GM12878 (cell line): ENCODE measurements around the gene RAB28. TPM values are rescaled to one million over a fixed set of nuclear protein-coding genes. Genes with fewer than 3 reads are reported as not detected.

ENCODE experiments used
- ATAC-seq: fragments of 200-7000 bp; cut with Tn5 transposase; 3 replicates; pipeline ENCODE4 v1.9.1; 2020; ENCODE audit warnings: mild to moderate bottlenecking, moderate library complexity
- BruUV-seq: library from RNA; stranded (reverse); fragments of 400-500 nt; replicated peaks from 2 replicates; lab custom pipeline; 2021; lab: Mats Ljungman, UMichigan
- CTCF ChIA-PET: fragments of 300-600 bp; sonication (Branson Sonifier 250); formaldehyde crosslinking; extraction: SDS; loops from one replicate; lab custom pipeline; 2021; ENCODE audit warnings: inconsistent platforms; lab: Yijun Ruan, JAX
- POLR2A ChIA-PET: fragments of 350-600 bp; formaldehyde crosslinking; extraction: SDS; loops from one replicate; lab custom pipeline; 2021; ENCODE audit warnings: inconsistent platforms; lab: Charles Lee
- RAD21 ChIA-PET: fragments of 300-600 bp; sonication (Branson Sonifier 250); formaldehyde crosslinking; loops from one replicate; lab custom pipeline; 2023; ENCODE audit warnings: antibody characterized with exemption; ENCODE audit not compliant: unreplicated experiment; lab: Charles Lee
- SMC1A ChIA-PET: fragments of 300-600 bp; sonication (Branson Sonifier 250); formaldehyde crosslinking; loops from one replicate; lab custom pipeline; 2023; ENCODE audit not compliant: unreplicated experiment, uncharacterized antibody; lab: Charles Lee
- DNase-seq: peaks from one replicate; pipeline ENCODE4 v3.0.0-alpha.2; 2011; ENCODE audit warnings: low read depth, low spot score
- FAIRE-seq: peaks from 3 replicates; lab custom pipeline; 2011; peaks lifted over from hg19 to GRCh38; lab: Jason Lieb, UNC
- H2AFZ ChIP-seq: 2 replicates; pipeline ENCODE4 v1.6.0; 2011; ENCODE audit warnings: low read depth, low read length, control low read depth; ENCODE audit not compliant: control insufficient read depth
- H3K27ac ChIP-seq: 2 replicates; pipeline ENCODE4 v1.5.1; 2011; ENCODE audit warnings: control low read depth; ENCODE audit not compliant: control insufficient read depth, insufficient read depth
- H3K27me3 ChIP-seq, 2 experiments: replicated peaks in 1 of 2; 2 replicates each; pipeline versions ENCODE4 v1.6.0 to v1.6.1; 2011; ENCODE audit warnings: low read length in 1 of 2; ENCODE audit not compliant: control insufficient read depth in 2 of 2, insufficient read depth in 2 of 2
- H3K36me3 ChIP-seq, 2 experiments: 2 replicates each; pipeline ENCODE4 v1.5.1; 2011; ENCODE audit warnings: low read length in 1 of 2; ENCODE audit not compliant: control insufficient read depth in 2 of 2, insufficient read depth in 2 of 2
- H3K4me1 ChIP-seq: 2 replicates; pipeline ENCODE4 v1.6.1; 2011; ENCODE audit warnings: mild to moderate bottlenecking, low read length, moderate library complexity, mixed read lengths; ENCODE audit not compliant: control insufficient read depth, insufficient read depth
- H3K4me2 ChIP-seq: 2 replicates; pipeline ENCODE4 v1.6.0; 2011; ENCODE audit warnings: control low read depth; ENCODE audit not compliant: control insufficient read depth, insufficient read depth
- H3K4me3 ChIP-seq: fragments of 200-600 bp; sonication (generic); 2 replicates; pipeline ENCODE4 v1.5.1; 2016
- H3K79me2 ChIP-seq: 2 replicates; pipeline ENCODE4 v1.6.0; 2011; ENCODE audit warnings: low read length; ENCODE audit not compliant: control insufficient read depth, insufficient read depth
- H3K9ac ChIP-seq: 2 replicates; pipeline ENCODE4 v1.8.0; 2011; ENCODE audit warnings: low read length, control low read depth, mixed read lengths; ENCODE audit not compliant: control insufficient read depth, insufficient read depth
- H3K9me3 ChIP-seq: replicated peaks from 3 replicates; pipeline ENCODE4 v1.5.1; 2011; ENCODE audit warnings: mild to moderate bottlenecking, low read length; ENCODE audit not compliant: control insufficient read depth, insufficient read depth
- H4K20me1 ChIP-seq: 2 replicates; pipeline ENCODE4 v1.6.0; 2011; ENCODE audit not compliant: control insufficient read depth, insufficient read depth
- CREB1 ChIP-seq: IDR thresholded peaks from 2 replicates; pipeline ENCODE4 v1.6.1; 2012; ENCODE audit warnings: low read depth, mild to moderate bottlenecking, inconsistent platforms
- EZH2 ChIP-seq: IDR thresholded peaks from 2 replicates; pipeline ENCODE4 v1.6.1; 2012; ENCODE audit warnings: low read depth, mild to moderate bottlenecking, control low read depth, inconsistent platforms, low read length, borderline replicate concordance; ENCODE audit not compliant: control insufficient read depth
- IRF5 ChIP-seq: fragments of 450-650 bp; IDR thresholded peaks from 2 replicates; pipeline ENCODE4 v1.6.1; 2017; ENCODE audit warnings: borderline replicate concordance
- KLF5 ChIP-seq: fragments of 450-650 bp; IDR thresholded peaks from 2 replicates; pipeline ENCODE4 v1.6.1; 2014; ENCODE audit warnings: mild to moderate bottlenecking; ENCODE audit not compliant: partially characterized antibody
- POLR2AphosphoS5 ChIP-seq: IDR thresholded peaks from 2 replicates; pipeline ENCODE4 v1.6.1; 2011; ENCODE audit warnings: mild to moderate bottlenecking, low read length, inconsistent platforms
- SIX5 ChIP-seq: IDR thresholded peaks from 2 replicates; pipeline ENCODE4 v1.6.1; 2011; ENCODE audit warnings: mild to moderate bottlenecking, low read depth, low read length, moderate library complexity; ENCODE audit not compliant: severe bottlenecking
- SMC3 ChIP-seq: IDR thresholded peaks from 2 replicates; pipeline ENCODE4 v1.6.1; 2011; ENCODE audit warnings: low read length, improper control_type of control experiment, borderline replicate concordance
- YY1 ChIP-seq: IDR thresholded peaks from 2 replicates; pipeline ENCODE4 v1.6.1; 2011; ENCODE audit warnings: low read depth, mild to moderate bottlenecking, low read length
- ZBTB11 ChIP-seq: fragments of 450-650 bp; formaldehyde crosslinking; IDR thresholded peaks from 2 replicates; pipeline ENCODE4 v1.5.0; 2022; ENCODE audit warnings: mild to moderate bottlenecking, missing genetic modification characterization
- ZBTB40 ChIP-seq: fragments of 450-650 bp; IDR thresholded peaks from 2 replicates; pipeline ENCODE4 v1.6.1; 2016; ENCODE audit warnings: mild to moderate bottlenecking, moderate library complexity, borderline replicate concordance
- WGBS: methylation state at CpG from one replicate; pipeline ENCODE4 v1.1.6; 2016; ENCODE audit warnings: low lambda C conversion rate; ENCODE audit not compliant: insufficient replicate concordance, insufficient coverage; ENCODE audit errors: missing lambda C conversion rate; 5-methylcytosine and 5-hydroxymethylcytosine counted together
- in situ Hi-C: fragments of 300-500 bp; cut with MboI; formaldehyde crosslinking; loops from 9 replicates; pipeline ENCODE4 v1.14.3; 2018; ENCODE audit warnings: mixed read lengths
- intact Hi-C: fragments of 100-400 bp; cut with micrococcal nuclease; formaldehyde crosslinking; loops from one replicate; pipeline ENCODE4 v1.14.2; 2022; ENCODE audit not compliant: unreplicated experiment
- polyA plus RNA-seq, 11 experiments: library from polyadenylated mRNA; depleted of rRNA in 4 of 11; unstranded in 6 of 11; stranded (reverse) in 5 of 11; fragments of >200 nt; fragmentation: Nextera tagmentation in 4 of 11; fragmentation: Illumina TruSeq in 1 of 11; extraction: Ambion mirVana in 4 of 11; extraction: Trizol in 1 of 11; gene quantifications; 1 replicate in 1 of 11; 2 replicates in 10 of 11; pipeline versions ENCODE4 v1.2.1 to v1.2.3, GENCODE V29; 2011 to 2016; ENCODE audit warnings: inconsistent platforms in 2 of 11, missing spikeins in 2 of 11, low read depth in 1 of 11
- total RNA-seq, 4 experiments: library from RNA; depleted of rRNA in 3 of 4; stranded (reverse); fragments of >200 nt in 3 of 4; fragmentation: Illumina TruSeq in 1 of 4; extraction: Trizol in 1 of 4; gene quantifications; 2 replicates each; pipeline versions ENCODE4 v1.2.1 to v1.2.3, GENCODE V29; 2013 to 2021

Gene RAB28
- total and polyA plus RNA-seq, 10 of the 15 experiments (the other 5 are each of a cell fraction or from before 2014, with no cell fraction given) = 5.8 to 29.3 (median 16.9) TPM

- SMC1A ChIA-PET = interaction anchor here (0.8 kb wide), 1 partner anchor 12 kb away, joined by 3 read pairs; no protein-coding TSS in a partner anchor
- no peaks in the 10 kb centered on the region for H3K27me3 ChIP-seq
- in situ Hi-C loops = no loop called here
- no peaks in the 10 kb centered on the region for H4K20me1 ChIP-seq
- H2AFZ ChIP-seq = no peak overlapping the region
- intact Hi-C loops = loop anchor here (5.0 kb wide), 1 partner anchor 101 kb away; no protein-coding TSS in a partner anchor
- POLR2A ChIA-PET = no interaction called here
- FAIRE-seq (no peak), ATAC-seq (no peak), DNase-seq (no peak)
- H3K4me3 ChIP-seq = no peak overlapping the region
- RAD21 ChIA-PET = no interaction called here
- BruUV-seq = no TSS peak
- no peak overlapping the region for H3K9ac ChIP-seq
- no peaks in the 10 kb centered on the region for H3K4me1 ChIP-seq
- no peak overlapping the region for H3K4me2 ChIP-seq
- 100% methylated on average over 1 of the region's 1 CpG for WGBS
- H3K9me3 ChIP-seq = no peaks in the 10 kb centered on the region
- H3K79me2 ChIP-seq = peaks cover 14% of the 10 kb centered on the region
- no peak overlapping the region for H3K27ac ChIP-seq
- CTCF ChIA-PET = interaction anchor here (0.5 to 1.8 kb wide), 3 partner anchors 9 to 661 kb away, joined by 3 to 5 read pairs (median 3); no protein-coding TSS in a partner anchor
- H3K36me3 ChIP-seq = no peaks in the 10 kb centered on the region
- TF ChIP-seq EZH2 = no peak
- TF ChIP-seq SIX5 = no peak
- TF ChIP-seq IRF5 = no peak
- no peak for TF ChIP-seq CREB1
- TF ChIP-seq POLR2AphosphoS5 = no peak
- TF ChIP-seq ZBTB40 = no peak
- no peak for TF ChIP-seq SMC3
- no peak for TF ChIP-seq ZBTB11
- TF ChIP-seq KLF5 = no peak
- no peak for TF ChIP-seq YY1
Observed at GRCh38 chr4:13478707-13479106, 5.4 kb downstream of the RAB28 start.
